AG04450 (cell line): ENCODE data around the gene IL17C. TPM values are rescaled to one million over a fixed set of nuclear protein-coding genes. Genes with fewer than 3 reads are reported as not detected.

Experiments
- CTCF ChIA-PET: fragments of 300-600, 350-600 bp; formaldehyde crosslinking; extraction: SDS; loops from one replicate; lab custom pipeline; 2022; ENCODE audit warnings: antibody characterized with exemption, inconsistent platforms; lab: Charles Lee
- POLR2A ChIA-PET: fragments of 350-600 bp; formaldehyde crosslinking; extraction: SDS; loops from one replicate; lab custom pipeline; 2021; ENCODE audit warnings: antibody characterized with exemption, inconsistent platforms; lab: Yijun Ruan, JAX
- DNase-seq: peaks from one replicate; pipeline ENCODE4 v3.0.0-alpha.2; 2011; ENCODE audit warnings: low read depth, low spot score
- H3K27ac ChIP-seq: one replicate; pipeline ENCODE4 v1.5.1; 2012; ENCODE audit warnings: low read depth, low read length, control low read depth
- H3K27me3 ChIP-seq: one replicate; pipeline ENCODE4 v1.6.0; 2012; ENCODE audit warnings: low read length; ENCODE audit not compliant: control insufficient read depth, insufficient read depth
- H3K4me3 ChIP-seq: 2 replicates; pipeline ENCODE4 v1.5.1; 2011; ENCODE audit warnings: mild to moderate bottlenecking, low read depth, low read length, control low read depth
- H3K9me3 ChIP-seq: 2 replicates; pipeline ENCODE4 v1.5.1; 2012; ENCODE audit warnings: low read length; ENCODE audit not compliant: control insufficient read depth, insufficient read depth
- polyA plus RNA-seq: library from polyadenylated mRNA; depleted of rRNA; stranded (reverse); fragments of >200 nt; gene quantifications from 2 replicates; pipeline ENCODE4 v1.2.3, GENCODE V29; 2011
- TF ChIP-seq, protein P1 (sequence below): IDR thresholded peaks from 2 replicates; pipeline ENCODE4 v1.5.1; 2011; ENCODE audit warnings: low read depth, low read length, control low read depth, inconsistent platforms

IL17C gene
- polyA plus RNA-seq, 1 experiment, result not detected

DNA sequence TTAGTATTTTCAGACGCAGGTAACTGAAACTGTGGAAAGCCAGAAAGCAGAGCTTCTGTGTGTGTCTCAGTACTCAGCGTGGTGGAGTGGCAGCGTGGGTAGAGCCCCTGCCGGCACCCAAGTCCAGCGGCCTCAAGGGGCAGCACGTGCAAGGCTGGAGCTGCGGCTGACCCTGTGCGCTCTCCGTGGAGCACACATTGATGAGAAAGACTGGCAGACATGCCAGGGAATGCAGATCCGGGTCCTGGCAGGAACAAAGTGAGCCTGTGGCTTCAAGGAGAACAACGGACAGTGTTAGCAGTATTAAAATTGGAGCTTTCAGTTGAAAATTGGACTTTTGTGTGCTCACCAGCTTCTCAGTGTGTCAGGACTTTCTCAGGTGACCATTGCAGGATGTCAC lies 44.9 kb upstream of the IL17C start:
- ChIA-PET POLR2A (no interaction called here), CTCF (no interaction called here)
- H3K27me3 ChIP-seq, result no peaks in the 10 kb centered on the region
- no peak overlapping the region for H3K4me3 ChIP-seq
- no peak for DNase-seq
- H3K27ac ChIP-seq, result no peak overlapping the region
- TF ChIP-seq, protein P1, sequence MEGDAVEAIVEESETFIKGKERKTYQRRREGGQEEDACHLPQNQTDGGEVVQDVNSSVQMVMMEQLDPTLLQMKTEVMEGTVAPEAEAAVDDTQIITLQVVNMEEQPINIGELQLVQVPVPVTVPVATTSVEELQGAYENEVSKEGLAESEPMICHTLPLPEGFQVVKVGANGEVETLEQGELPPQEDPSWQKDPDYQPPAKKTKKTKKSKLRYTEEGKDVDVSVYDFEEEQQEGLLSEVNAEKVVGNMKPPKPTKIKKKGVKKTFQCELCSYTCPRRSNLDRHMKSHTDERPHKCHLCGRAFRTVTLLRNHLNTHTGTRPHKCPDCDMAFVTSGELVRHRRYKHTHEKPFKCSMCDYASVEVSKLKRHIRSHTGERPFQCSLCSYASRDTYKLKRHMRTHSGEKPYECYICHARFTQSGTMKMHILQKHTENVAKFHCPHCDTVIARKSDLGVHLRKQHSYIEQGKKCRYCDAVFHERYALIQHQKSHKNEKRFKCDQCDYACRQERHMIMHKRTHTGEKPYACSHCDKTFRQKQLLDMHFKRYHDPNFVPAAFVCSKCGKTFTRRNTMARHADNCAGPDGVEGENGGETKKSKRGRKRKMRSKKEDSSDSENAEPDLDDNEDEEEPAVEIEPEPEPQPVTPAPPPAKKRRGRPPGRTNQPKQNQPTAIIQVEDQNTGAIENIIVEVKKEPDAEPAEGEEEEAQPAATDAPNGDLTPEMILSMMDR, result no peak
- no peaks in the 10 kb centered on the region for H3K9me3 ChIP-seq

DNA sequence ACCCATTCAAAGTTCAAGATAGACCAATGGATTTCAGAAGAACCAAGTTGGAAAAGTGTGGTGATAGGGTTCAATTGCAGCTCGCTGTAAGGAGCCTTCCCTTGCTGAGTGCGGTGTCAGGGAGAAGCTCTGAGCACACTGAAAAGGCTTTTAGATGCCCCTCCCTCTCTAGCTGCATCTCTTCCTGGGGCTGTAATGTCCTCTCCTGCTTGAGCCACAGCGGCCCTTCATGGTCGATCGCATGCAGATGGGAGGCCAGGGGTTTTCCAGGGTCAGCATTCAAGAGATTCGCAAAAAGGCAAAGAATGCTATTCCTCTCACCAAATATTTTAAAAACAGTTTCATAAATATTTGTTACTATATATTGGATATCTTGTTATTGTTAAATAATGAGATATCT lies 44.5 kb upstream of the IL17C start:
- ChIA-PET POLR2A (no interaction called here), CTCF (no interaction called here)
- H3K4me3 ChIP-seq, result no peak overlapping the region
- TF ChIP-seq, protein P1, result no peak
- H3K9me3 ChIP-seq, result no peaks in the 10 kb centered on the region
- no peak for DNase-seq
- H3K27me3 ChIP-seq, result no peaks in the 10 kb centered on the region
- H3K27ac ChIP-seq, result no peak overlapping the region

DNA sequence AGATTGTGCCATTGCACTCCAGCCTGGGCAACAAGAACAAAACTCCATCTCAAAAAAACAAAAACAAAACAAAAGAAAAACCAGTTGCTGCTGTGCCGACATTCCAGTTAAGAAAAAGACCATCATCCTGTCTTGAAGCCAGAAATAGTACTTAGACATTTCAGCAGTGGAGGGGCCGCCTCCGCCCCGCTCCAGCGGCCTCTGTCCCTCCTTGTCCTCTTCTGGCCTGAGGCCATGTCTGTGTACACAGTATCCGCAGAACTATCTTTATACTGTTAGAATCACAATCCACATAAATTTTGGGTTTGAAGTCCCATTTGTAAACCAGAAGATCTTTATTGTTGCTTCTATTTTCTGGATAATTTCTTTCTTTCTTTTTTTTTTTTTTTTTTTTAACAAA lies 43.3 kb upstream of the IL17C start:
- no peak for DNase-seq
- TF ChIP-seq, protein P1, result no peak
- Histone ChIP-seq H3K4me3 (no peak overlapping the region), H3K27ac (no peak overlapping the region), H3K9me3 (no peaks in the 10 kb centered on the region), H3K27me3 (no peaks in the 10 kb centered on the region)
- ChIA-PET POLR2A (no interaction called here), CTCF (no interaction called here)

DNA sequence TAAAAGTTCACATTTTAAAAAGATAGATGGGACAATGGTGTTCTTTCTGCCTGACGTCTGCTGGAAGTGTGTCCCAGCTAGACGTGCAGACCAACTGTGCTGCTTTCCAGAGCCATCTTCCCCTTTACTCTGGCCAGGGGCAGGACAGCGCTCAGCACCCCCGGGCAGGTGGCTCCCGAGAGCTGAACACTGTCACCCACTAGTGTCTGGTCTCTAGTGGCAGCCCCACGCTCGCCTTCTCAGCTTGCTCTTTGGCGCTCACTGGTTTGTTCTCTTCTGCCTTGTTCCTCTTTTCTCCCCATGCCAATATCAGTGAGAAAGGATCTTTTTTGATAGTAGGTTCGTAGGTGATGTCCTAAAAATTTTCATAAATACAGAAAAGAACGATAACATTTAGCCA lies 42.5 kb upstream of the IL17C start:
- ChIA-PET CTCF (no interaction called here), POLR2A (no interaction called here)
- TF ChIP-seq, protein P1, result no peak
- no peak for DNase-seq
- Histone ChIP-seq H3K4me3 (no peak overlapping the region), H3K9me3 (no peaks in the 10 kb centered on the region), H3K27ac (no peak overlapping the region), H3K27me3 (no peaks in the 10 kb centered on the region)

DNA sequence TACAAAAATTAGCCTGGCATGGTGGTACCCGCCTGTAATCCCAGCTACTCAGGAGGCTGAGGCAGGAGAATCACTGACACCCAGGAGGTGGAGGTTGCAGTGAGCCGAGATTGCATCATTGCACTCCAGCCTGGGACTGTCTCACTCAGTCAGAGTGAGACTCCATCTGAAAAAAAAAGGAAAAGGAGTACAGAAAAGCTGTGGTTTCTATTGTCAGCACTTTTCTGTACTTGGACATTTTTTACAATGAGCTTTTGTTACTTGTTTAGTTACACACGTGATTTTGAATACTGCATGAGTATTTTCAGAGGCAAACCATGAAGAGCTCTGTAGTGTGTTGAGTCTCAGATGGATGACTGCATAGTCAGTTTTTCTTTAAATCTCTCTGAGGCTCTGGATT lies 41.9 kb upstream of the IL17C start:
- DNase-seq, result no peak
- POLR2A ChIA-PET, result no interaction called here
- no peak overlapping the region for H3K4me3 ChIP-seq
- H3K9me3 ChIP-seq, result no peaks in the 10 kb centered on the region
- CTCF ChIA-PET, result no interaction called here
- TF ChIP-seq, protein P1, result no peak
- H3K27ac ChIP-seq, result no peak overlapping the region
- no peaks in the 10 kb centered on the region for H3K27me3 ChIP-seq
